K562 (cell line): ENCODE measurements around the gene POC5. TPM values are rescaled to one million over a fixed set of nuclear protein-coding genes. Genes with fewer than 3 reads are reported as not detected.

Experiments used
- CBFA2T2 ChIP-seq: fragments of 450-650 bp; conservative IDR thresholded peaks from 2 replicates; pipeline ENCODE4 v1.6.1; 2017; ENCODE audit warnings: mild to moderate bottlenecking
- CREB1 ChIP-seq, 2 experiments: sonication (generic) in 1 of 2; formaldehyde crosslinking in 1 of 2; IDR thresholded peaks; 2 replicates each; pipeline versions ENCODE4 v1.6.1 to v1.8.0; 2012 to 2022; ENCODE audit warnings: inconsistent platforms in 1 of 2, mild to moderate bottlenecking in 1 of 2, missing genetic modification reagents in 1 of 2, moderate library complexity in 1 of 2
- EP400 ChIP-seq: fragments of 450-650 bp; IDR thresholded peaks from 2 replicates; pipeline ENCODE4 v1.6.1; 2017; ENCODE audit warnings: antibody characterized with exemption, mild to moderate bottlenecking, moderate library complexity
- ETV1 ChIP-seq: fragments of 450-650 bp; conservative IDR thresholded peaks from 2 replicates; pipeline ENCODE4 v1.6.1; 2016; ENCODE audit warnings: missing genetic modification characterization, control low read depth, low read depth, missing compliant biosample characterization
- HDAC2 ChIP-seq: fragments of 450-650 bp; IDR thresholded peaks from 2 replicates; pipeline ENCODE4 v1.6.1; 2016; ENCODE audit warnings: mild to moderate bottlenecking
- HOXB6 ChIP-seq: fragments of 250-450 bp; sonication (Bioruptor Pico); IDR thresholded peaks from 2 replicates; pipeline ENCODE4 v1.5.1; 2022; ENCODE audit warnings: mild to moderate bottlenecking, borderline replicate concordance
- KDM4B ChIP-seq, 2 experiments: fragments of 450-650 bp in 1 of 2; sonication (generic) in 1 of 2; IDR thresholded peaks; 2 replicates each; pipeline ENCODE4 v1.6.1; 2016 to 2017; ENCODE audit warnings: borderline replicate concordance in 2 of 2, antibody characterized with exemption in 1 of 2, low read depth in 1 of 2, mild to moderate bottlenecking in 1 of 2
- MAFK ChIP-seq: IDR thresholded peaks from 2 replicates; pipeline ENCODE4 v1.6.1; 2011; ENCODE audit warnings: low read length, improper control_type of control experiment
- SOX6 ChIP-seq: fragments of 450-650 bp; IDR thresholded peaks from 2 replicates; pipeline ENCODE4 v1.6.1; 2014; ENCODE audit warnings: mild to moderate bottlenecking
- TAF9B ChIP-seq: fragments of 450-650 bp; IDR thresholded peaks from 2 replicates; pipeline ENCODE4 v1.6.1; 2018; ENCODE audit warnings: mild to moderate bottlenecking; ENCODE audit not compliant: partially characterized antibody
- ZEB2 ChIP-seq: fragments of 450-650 bp; IDR thresholded peaks from 2 replicates; pipeline ENCODE4 v1.6.1; 2016
- ZNF12 ChIP-seq: sonication (generic); formaldehyde crosslinking; IDR thresholded peaks from 2 replicates; pipeline ENCODE4 v1.4.0; 2020; ENCODE audit warnings: mild to moderate bottlenecking, missing genetic modification reagents
- ZNF23 ChIP-seq: fragments of 250-450 bp; sonication (Bioruptor Pico); IDR thresholded peaks from 2 replicates; pipeline ENCODE4 v1.4.0; 2020; ENCODE audit warnings: mild to moderate bottlenecking
- polyA plus RNA-seq, 8 experiments: library from polyadenylated mRNA; depleted of rRNA in 4 of 8; stranded (reverse) in 5 of 8; unstranded in 3 of 8; fragments of >200 nt; fragmentation: Nextera tagmentation in 2 of 8; fragmentation: Illumina TruSeq in 1 of 8; extraction: Ambion mirVana in 2 of 8; extraction: Trizol in 1 of 8; gene quantifications; 2 replicates each; pipeline versions ENCODE4 v1.2.1 to v1.2.3, GENCODE V29; 2011 to 2014; ENCODE audit warnings: inconsistent platforms in 1 of 8, missing spikeins in 1 of 8
- total RNA-seq, 7 experiments: library from RNA; depleted of rRNA in 6 of 7; stranded (reverse); fragments of >200 nt in 6 of 7; fragmentation: Illumina TruSeq in 2 of 7; extraction: Trizol in 2 of 7; gene quantifications; 2 replicates each; pipeline versions ENCODE4 v1.2.1 to v1.2.3, GENCODE V29; 2011 to 2021; ENCODE audit warnings: low replicate concordance in 1 of 7
- TF ChIP-seq, protein P1 (sequence below): fragments of 450-650 bp; IDR thresholded peaks from 2 replicates; pipeline ENCODE4 v1.6.1; 2014; ENCODE audit warnings: low read depth, mild to moderate bottlenecking, moderate library complexity, borderline replicate concordance
- TF ChIP-seq, protein P2 (sequence below): fragments of 250-450 bp; sonication (Bioruptor Pico); IDR thresholded peaks from 2 replicates; pipeline ENCODE4 v1.4.0; 2020; ENCODE audit warnings: mild to moderate bottlenecking
- TF ChIP-seq, protein P3 (sequence below), 2 experiments: IDR thresholded peaks; 2 replicates each; pipeline ENCODE4 v1.6.1; 2011; ENCODE audit warnings: borderline replicate concordance in 1 of 2, control low read depth in 1 of 2, low read depth in 1 of 2, low read length in 1 of 2, mild to moderate bottlenecking in 1 of 2, mixed read lengths in 1 of 2, moderate library complexity in 1 of 2; ENCODE audit not compliant: insufficient read depth in 1 of 2, insufficient read length in 1 of 2, poor library complexity in 1 of 2, severe bottlenecking in 1 of 2; ENCODE audit errors: extremely low read depth in 1 of 2
- TF ChIP-seq, protein P4 (sequence below): fragments of 250-450 bp; sonication (Bioruptor Pico); IDR thresholded peaks from 2 replicates; pipeline ENCODE4 v1.5.0; 2021
- TF ChIP-seq, protein P5 (sequence below), 3 experiments: fragments of 200-800 bp in 1 of 3; fragments of 250-450 bp in 1 of 3; fragments of 450-650 bp in 1 of 3; sonication (Bioruptor Pico) in 1 of 3; sonication (Bioruptor generic) in 1 of 3; formaldehyde crosslinking in 1 of 3; IDR thresholded peaks; 2 replicates each; pipeline versions ENCODE4 v1.6.1 to v1.8.0; 2016 to 2022; ENCODE audit warnings: mild to moderate bottlenecking in 2 of 3, missing genetic modification characterization in 2 of 3, missing compliant biosample characterization in 1 of 3, moderate library complexity in 1 of 3

POC5 gene
- total and polyA plus RNA-seq, 9 of the 15 experiments (the other 6 are each of a cell fraction or from before 2014, with no cell fraction given), result 14.5 to 38.2 (median 27.0) TPM

DNA sequence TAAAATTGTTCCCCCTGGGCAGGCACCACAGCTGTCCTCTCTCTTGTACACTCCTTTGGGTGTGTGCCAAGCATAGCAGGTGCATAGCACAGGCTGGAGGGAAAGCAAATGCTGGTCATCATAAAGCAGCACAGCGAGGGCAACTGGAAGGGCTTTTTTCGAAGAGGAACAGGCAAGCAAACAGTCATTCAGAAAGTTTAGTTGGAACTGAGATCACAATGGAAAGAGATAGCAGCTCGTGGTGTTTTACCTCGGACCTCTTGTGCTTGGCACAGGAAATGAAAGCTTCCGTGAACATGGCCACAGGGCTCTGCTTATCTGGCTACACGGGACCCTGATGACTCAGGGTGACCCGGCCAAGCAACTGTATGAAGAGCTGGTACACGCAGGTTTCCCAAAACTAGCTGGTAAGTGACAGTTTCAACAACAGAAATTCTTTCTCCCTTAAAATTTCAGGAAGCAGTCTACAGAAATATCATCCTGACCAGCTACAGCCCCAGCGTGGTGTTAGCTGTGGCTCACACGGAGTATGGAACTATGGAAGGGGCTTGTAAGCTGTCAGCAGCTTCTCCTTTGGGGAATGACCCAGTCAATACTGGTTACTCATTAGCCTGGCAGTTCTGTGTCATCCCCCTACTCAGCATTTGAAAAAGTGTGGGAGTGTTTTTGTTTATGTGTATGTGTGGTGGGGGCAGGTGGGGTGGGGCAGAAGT is 48.1 kb downstream of the POC5 start (continued):
- TF ChIP-seq, protein P1, sequence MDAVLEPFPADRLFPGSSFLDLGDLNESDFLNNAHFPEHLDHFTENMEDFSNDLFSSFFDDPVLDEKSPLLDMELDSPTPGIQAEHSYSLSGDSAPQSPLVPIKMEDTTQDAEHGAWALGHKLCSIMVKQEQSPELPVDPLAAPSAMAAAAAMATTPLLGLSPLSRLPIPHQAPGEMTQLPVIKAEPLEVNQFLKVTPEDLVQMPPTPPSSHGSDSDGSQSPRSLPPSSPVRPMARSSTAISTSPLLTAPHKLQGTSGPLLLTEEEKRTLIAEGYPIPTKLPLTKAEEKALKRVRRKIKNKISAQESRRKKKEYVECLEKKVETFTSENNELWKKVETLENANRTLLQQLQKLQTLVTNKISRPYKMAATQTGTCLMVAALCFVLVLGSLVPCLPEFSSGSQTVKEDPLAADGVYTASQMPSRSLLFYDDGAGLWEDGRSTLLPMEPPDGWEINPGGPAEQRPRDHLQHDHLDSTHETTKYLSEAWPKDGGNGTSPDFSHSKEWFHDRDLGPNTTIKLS, result 0 out of 2 replicates have a peak, but pooled peaks have one; percentile 33
- TF ChIP-seq KDM4B (IDR thresholded peaks at IDR 0.05; ENCODE audit: borderline replicate concordance in 2 of 2, low read depth in 1 of 2), result no peak
- peak; percentile 34 for TF ChIP-seq MAFK
- peak; percentile 36 for TF ChIP-seq CBFA2T2
- no peak for TF ChIP-seq ZNF23 (CRISPR knock-in tag)
- TF ChIP-seq, protein P2, sequence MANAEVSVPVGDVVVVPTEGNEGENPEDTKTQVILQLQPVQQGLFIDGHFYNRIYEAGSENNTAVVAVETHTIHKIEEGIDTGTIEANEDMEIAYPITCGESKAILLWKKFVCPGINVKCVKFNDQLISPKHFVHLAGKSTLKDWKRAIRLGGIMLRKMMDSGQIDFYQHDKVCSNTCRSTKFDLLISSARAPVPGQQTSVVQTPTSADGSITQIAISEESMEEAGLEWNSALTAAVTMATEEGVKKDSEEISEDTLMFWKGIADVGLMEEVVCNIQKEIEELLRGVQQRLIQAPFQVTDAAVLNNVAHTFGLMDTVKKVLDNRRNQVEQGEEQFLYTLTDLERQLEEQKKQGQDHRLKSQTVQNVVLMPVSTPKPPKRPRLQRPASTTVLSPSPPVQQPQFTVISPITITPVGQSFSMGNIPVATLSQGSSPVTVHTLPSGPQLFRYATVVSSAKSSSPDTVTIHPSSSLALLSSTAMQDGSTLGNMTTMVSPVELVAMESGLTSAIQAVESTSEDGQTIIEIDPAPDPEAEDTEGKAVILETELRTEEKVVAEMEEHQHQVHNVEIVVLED (CRISPR knock-in tag), result no peak
- TF ChIP-seq ETV1 (tag), result peak; percentile 71
- TF ChIP-seq, protein P3, sequence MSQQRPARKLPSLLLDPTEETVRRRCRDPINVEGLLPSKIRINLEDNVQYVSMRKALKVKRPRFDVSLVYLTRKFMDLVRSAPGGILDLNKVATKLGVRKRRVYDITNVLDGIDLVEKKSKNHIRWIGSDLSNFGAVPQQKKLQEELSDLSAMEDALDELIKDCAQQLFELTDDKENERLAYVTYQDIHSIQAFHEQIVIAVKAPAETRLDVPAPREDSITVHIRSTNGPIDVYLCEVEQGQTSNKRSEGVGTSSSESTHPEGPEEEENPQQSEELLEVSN (IDR thresholded peaks at IDR 0.05; ENCODE audit: borderline replicate concordance in 1 of 2, extremely low read depth in 1 of 2, insufficient read depth in 1 of 2, insufficient read length in 1 of 2, low read depth in 1 of 2, low read length in 1 of 2, poor library complexity in 1 of 2, severe bottlenecking in 1 of 2), result peak in 1 of 2 experiments; percentile 43
- TF ChIP-seq CREB1 (IDR thresholded peaks at IDR 0.05), result no peak
- no peak for TF ChIP-seq CREB1 (CRISPR knock-in tag; IDR thresholded peaks at IDR 0.05)
- TF ChIP-seq, protein P4, sequence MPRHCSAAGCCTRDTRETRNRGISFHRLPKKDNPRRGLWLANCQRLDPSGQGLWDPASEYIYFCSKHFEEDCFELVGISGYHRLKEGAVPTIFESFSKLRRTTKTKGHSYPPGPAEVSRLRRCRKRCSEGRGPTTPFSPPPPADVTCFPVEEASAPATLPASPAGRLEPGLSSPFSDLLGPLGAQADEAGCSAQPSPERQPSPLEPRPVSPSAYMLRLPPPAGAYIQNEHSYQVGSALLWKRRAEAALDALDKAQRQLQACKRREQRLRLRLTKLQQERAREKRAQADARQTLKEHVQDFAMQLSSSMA (CRISPR knock-in tag), result no peak
- peak; percentile 49 for TF ChIP-seq SOX6
- no peak for TF ChIP-seq HOXB6
- no peak for TF ChIP-seq ZNF12 (CRISPR knock-in tag)
- peak; percentile 55; the same call in 1 of the 2 replicates for TF ChIP-seq HDAC2
- TF ChIP-seq, protein P5, sequence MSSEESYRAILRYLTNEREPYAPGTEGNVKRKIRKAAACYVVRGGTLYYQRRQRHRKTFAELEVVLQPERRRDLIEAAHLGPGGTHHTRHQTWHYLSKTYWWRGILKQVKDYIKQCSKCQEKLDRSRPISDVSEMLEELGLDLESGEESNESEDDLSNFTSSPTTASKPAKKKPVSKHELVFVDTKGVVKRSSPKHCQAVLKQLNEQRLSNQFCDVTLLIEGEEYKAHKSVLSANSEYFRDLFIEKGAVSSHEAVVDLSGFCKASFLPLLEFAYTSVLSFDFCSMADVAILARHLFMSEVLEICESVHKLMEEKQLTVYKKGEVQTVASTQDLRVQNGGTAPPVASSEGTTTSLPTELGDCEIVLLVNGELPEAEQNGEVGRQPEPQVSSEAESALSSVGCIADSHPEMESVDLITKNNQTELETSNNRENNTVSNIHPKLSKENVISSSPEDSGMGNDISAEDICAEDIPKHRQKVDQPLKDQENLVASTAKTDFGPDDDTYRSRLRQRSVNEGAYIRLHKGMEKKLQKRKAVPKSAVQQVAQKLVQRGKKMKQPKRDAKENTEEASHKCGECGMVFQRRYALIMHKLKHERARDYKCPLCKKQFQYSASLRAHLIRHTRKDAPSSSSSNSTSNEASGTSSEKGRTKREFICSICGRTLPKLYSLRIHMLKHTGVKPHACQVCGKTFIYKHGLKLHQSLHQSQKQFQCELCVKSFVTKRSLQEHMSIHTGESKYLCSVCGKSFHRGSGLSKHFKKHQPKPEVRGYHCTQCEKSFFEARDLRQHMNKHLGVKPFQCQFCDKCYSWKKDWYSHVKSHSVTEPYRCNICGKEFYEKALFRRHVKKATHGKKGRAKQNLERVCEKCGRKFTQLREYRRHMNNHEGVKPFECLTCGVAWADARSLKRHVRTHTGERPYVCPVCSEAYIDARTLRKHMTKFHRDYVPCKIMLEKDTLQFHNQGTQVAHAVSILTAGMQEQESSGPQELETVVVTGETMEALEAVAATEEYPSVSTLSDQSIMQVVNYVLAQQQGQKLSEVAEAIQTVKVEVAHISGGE (CRISPR knock-in tag; IDR thresholded peaks at IDR 0.05), result peak in 1 of 3 experiments; percentile 95; a peak in 2 of 6 replicates
- no peak for TF ChIP-seq TAF9B
- TF ChIP-seq EP400, result peak; percentile 46; the same call in 1 of the 2 replicates
- TF ChIP-seq ZEB2, result 0 out of 2 replicates have a peak, but pooled peaks have one; percentile 19
